Body of pancreas (tissue), 4 donors: Measurements from ENCODE around the gene ABHD8. TPM values are rescaled to one million over a fixed set of nuclear protein-coding genes. Genes with fewer than 3 reads are reported as not detected.

Experiments
- ATAC-seq: fragments of 150-250 bp; one replicate; pipeline ENCODE4 v1.9.1; 2016
- DNase-seq, 4 donors: peaks; one replicate each; pipeline ENCODE4 v3.0.0-alpha.2; 2019
- H3K27ac ChIP-seq, 4 donors: fragments of 200-600 bp; sonication (generic); 1 replicate in 3 of 4; 2 replicates in 1 of 4; pipeline versions ENCODE4 v1.5.1 to v1.6.1; 2016 to 2019; ENCODE audit warnings: mild to moderate bottlenecking in 1 of 4, mixed read lengths in 1 of 4, moderate library complexity in 1 of 4
- H3K27me3 ChIP-seq, 2 donors: fragments of 200-600 bp; sonication (generic); one replicate each; pipeline ENCODE4 v1.6.0; 2016; ENCODE audit warnings: mild to moderate bottlenecking in 1 of 2
- H3K36me3 ChIP-seq, 2 donors: fragments of 200-600 bp; sonication (generic); replicated peaks in 1 of 2; 2 replicates each; pipeline ENCODE4 v1.5.1; 2016; ENCODE audit warnings: low read depth in 2 of 2; ENCODE audit not compliant: insufficient read depth in 1 of 2
- H3K4me1 ChIP-seq: fragments of 200-600 bp; sonication (generic); one replicate; pipeline ENCODE4 v1.6.0; 2016
- H3K4me3 ChIP-seq, 2 donors: fragments of 200-600 bp; sonication (generic); 1 replicate in 1 of 2; 2 replicates in 1 of 2; pipeline ENCODE4 v1.5.1; 2016 to 2019
- H3K9me3 ChIP-seq, 3 donors: fragments of 200-600 bp; sonication (generic); 1 replicate in 2 of 3; 2 replicates in 1 of 3; pipeline ENCODE4 v1.5.1; 2016
- POLR2A ChIP-seq, 3 donors: fragments of 450-650 bp; IDR thresholded peaks; one replicate each; pipeline ENCODE4 v1.6.1; 2016; ENCODE audit warnings: antibody characterized with exemption in 3 of 3, mild to moderate bottlenecking in 2 of 3
- WGBS, 2 donors: methylation state at CpG; one replicate each; pipeline ENCODE4 v1.1.5; 2017; 5-methylcytosine and 5-hydroxymethylcytosine counted together
- intact Hi-C: fragments of 100-400 bp; cut with DNase I; formaldehyde crosslinking; loops from one replicate; pipeline ENCODE4 v1.15.1; 2023
- total RNA-seq, 2 donors: library from RNA; depleted of rRNA; stranded (reverse); fragments of >200 nt; gene quantifications; one replicate each; pipeline ENCODE4 v1.1.0, GENCODE V29; 2016
- TF ChIP-seq, protein P1 (sequence below), 7 experiments: fragments of 450-650 bp in 4 of 7; fragments of 200-600 bp in 3 of 7; sonication (generic) in 3 of 7; IDR thresholded peaks; one replicate each; pipeline ENCODE4 v1.5.1; 2016 to 2019; ENCODE audit warnings: antibody characterized with exemption in 7 of 7

The ABHD8 gene
- total RNA-seq, 2 donors from 2014 or later = 10.2 to 12.2 TPM

DNA sequence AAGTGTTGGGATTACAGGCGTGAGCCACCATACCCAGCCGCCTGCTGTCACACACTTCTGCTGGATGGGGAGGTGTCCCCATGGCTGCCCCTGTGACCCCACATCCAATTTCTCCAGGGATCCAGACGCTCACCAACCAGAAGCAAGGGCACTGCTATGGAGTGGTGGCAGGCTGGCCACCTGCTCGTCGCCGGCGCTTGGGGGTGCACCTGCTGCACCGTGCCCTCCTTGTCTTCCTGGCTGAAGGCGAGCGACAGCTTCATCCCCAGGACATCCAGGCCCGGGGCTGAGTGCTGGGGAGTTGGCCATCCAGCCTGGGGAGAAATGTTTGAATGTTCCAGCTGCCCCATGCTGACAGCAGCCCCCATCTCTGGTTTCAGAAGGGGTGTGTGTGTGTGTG lies 17.0 kb downstream of the ABHD8 start:
- TF ChIP-seq, protein P1, sequence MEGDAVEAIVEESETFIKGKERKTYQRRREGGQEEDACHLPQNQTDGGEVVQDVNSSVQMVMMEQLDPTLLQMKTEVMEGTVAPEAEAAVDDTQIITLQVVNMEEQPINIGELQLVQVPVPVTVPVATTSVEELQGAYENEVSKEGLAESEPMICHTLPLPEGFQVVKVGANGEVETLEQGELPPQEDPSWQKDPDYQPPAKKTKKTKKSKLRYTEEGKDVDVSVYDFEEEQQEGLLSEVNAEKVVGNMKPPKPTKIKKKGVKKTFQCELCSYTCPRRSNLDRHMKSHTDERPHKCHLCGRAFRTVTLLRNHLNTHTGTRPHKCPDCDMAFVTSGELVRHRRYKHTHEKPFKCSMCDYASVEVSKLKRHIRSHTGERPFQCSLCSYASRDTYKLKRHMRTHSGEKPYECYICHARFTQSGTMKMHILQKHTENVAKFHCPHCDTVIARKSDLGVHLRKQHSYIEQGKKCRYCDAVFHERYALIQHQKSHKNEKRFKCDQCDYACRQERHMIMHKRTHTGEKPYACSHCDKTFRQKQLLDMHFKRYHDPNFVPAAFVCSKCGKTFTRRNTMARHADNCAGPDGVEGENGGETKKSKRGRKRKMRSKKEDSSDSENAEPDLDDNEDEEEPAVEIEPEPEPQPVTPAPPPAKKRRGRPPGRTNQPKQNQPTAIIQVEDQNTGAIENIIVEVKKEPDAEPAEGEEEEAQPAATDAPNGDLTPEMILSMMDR (IDR thresholded peaks at IDR 0.05) = no peak
- TF ChIP-seq POLR2A (IDR thresholded peaks at IDR 0.05) = no peak
- ATAC-seq (no peak), DNase-seq (no peak)
- H3K36me3 ChIP-seq = no peaks in the 10 kb centered on the region
- H3K27me3 ChIP-seq = peaks cover 0 to 10% of the 10 kb centered on the region in 2 donors
- WGBS, 2 donors = 78% methylated on average over 11 of the region's 11 CpGs; no CpG with 5 or more reads in 1 of the 2 donors
- no peak overlapping the region for H3K4me3 ChIP-seq
- intact Hi-C loops = no loop called here
- H3K4me1 ChIP-seq = peaks cover 17% of the 10 kb centered on the region
- no peaks in the 10 kb centered on the region for H3K9me3 ChIP-seq
- H3K27ac ChIP-seq = no peak overlapping the region

DNA sequence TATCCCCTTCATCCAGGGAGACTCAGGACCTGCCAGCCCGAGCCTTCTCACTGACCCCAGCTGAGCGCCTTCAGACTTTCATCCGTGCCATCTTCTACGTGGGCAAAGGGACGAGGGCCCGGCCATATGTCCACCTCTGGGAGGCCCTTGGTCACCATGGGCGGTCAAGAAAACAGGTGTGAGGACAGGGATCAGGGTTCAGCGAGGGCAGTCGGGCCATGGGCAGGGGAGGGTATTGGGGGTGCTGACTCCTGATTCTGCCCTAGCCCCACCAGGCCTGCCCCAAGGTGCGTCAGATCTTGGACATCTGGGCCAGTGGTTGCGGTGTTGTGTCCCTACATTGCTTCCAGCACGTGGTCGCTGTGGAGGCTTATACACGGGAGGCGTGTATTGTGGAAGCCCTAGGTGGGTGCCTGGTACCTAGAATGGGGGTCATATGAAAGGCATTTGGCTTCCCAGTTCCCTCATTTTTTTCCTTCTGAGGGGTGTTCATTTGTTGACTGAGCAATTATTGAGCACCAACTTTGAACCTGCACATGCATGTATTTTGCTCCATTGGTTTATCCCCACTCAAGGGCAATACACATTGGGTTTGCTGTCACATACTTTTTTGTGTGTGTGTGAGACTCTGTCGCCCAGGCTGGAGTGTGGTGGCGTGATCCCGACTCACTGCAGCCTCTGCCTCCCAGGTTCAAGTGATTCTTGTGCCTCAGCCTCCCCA lies 17.6 kb downstream of the ABHD8 start:
- Histone ChIP-seq H3K27ac (no peak overlapping the region), H3K9me3 (no peaks in the 10 kb centered on the region), H3K27me3 (peaks cover 0 to 10% of the 10 kb centered on the region in 2 donors), H3K4me3 (no peak overlapping the region), H3K36me3 (no peaks in the 10 kb centered on the region), H3K4me1 (peaks cover 17% of the 10 kb centered on the region)
- no peak for TF ChIP-seq POLR2A (IDR thresholded peaks at IDR 0.05)
- ATAC-seq (no peak), DNase-seq (no peak)
- 82 to 85% methylated on average over 15 to 18 of the region's 18 CpGs for WGBS, 2 donors
- intact Hi-C loops = no loop called here

DNA sequence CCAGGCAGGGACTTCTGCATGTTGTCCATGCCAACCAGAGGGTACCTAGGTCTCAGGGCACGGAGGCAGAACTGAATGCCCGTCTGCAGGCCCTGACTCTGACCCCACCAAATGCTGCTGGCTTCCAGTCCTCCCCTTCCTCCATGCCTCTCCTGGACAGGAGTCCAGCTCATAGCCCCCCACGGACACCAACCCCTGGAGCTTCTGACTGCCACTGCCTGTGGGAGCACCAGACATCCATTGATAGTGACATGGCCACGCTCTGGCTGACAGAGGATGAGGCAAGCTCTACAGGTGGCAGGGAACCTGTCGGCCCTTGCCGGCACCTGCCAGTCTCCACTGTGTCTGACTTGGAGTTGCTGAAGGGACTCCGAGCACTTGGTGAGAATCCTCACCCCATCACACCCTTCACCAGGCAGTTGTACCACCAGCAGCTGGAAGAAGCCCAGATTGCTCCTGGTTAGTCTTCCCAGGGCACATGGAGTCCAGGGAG lies 19.7 kb downstream of the ABHD8 start:
- intact Hi-C loops = loop anchor here (5.0 kb wide), 2 partner anchors 81 to 216 kb away; no protein-coding TSS in a partner anchor
- H3K4me3 ChIP-seq = no peak overlapping the region
- WGBS, 2 donors = 76 to 80% methylated on average over 1 to 7 of the region's 7 CpGs
- no peaks in the 10 kb centered on the region for H3K9me3 ChIP-seq
- DNase-seq = no peak
- peaks cover 17% of the 10 kb centered on the region for H3K4me1 ChIP-seq
- no peak for TF ChIP-seq POLR2A (IDR thresholded peaks at IDR 0.05)
- H3K27ac ChIP-seq = no peak overlapping the region
- peaks cover 0 to 10% of the 10 kb centered on the region in 2 donors for H3K27me3 ChIP-seq
- H3K36me3 ChIP-seq = no peaks in the 10 kb centered on the region
- ATAC-seq = no peak

DNA sequence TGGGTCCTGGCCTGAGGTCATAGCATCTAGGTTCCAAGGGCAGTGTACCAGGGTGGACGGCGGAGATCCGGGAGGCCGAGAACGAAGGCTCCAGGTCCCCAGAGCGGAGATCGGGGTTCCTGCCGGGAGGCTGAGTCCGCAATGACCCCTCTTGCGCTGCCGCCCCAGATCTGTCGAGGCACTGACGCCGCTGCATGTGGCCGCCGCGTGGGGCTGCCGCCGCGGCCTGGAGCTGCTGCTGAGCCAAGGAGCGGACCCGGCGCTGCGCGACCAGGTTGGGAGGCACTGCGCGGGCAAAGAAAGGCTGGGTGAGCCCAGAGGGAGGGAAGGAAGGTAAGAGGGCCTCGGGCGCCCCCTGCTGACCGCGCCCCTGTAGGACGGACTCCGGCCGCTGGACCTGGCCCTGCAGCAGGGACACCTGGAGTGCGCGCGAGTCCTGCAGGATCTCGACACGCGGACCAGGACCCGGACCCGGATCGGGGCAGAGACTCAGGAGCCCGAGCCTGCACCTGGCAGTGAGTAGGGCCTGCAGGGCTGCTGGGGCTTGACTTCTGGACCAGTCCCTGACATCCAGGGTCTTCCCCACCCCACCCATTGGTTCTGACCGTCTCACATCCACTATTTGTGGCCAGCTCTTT lies 20.6 kb downstream of the ABHD8 start:
- Histone ChIP-seq H3K27me3 (peaks cover 0 to 10% of the 10 kb centered on the region in 2 donors), H3K27ac (no peak overlapping the region), H3K4me3 (no peak overlapping the region), H3K4me1 (peaks cover 17% of the 10 kb centered on the region), H3K9me3 (no peaks in the 10 kb centered on the region), H3K36me3 (no peaks in the 10 kb centered on the region)
- ATAC-seq = peak; percentile 99
- DNase-seq = peak; percentile 89 to 93 (median 90)
- WGBS, 2 donors = 3 to 67% methylated on average over 1 to 44 of the region's 45 CpGs
- TF ChIP-seq POLR2A (IDR thresholded peaks at IDR 0.05) = no peak
- TF ChIP-seq, protein P1 (IDR thresholded peaks at IDR 0.05) = peak; percentile 92 to 96 (median 94)
- intact Hi-C loops = loop anchor here (5.0 kb wide), 2 partner anchors 80 to 215 kb away; no protein-coding TSS in a partner anchor

DNA sequence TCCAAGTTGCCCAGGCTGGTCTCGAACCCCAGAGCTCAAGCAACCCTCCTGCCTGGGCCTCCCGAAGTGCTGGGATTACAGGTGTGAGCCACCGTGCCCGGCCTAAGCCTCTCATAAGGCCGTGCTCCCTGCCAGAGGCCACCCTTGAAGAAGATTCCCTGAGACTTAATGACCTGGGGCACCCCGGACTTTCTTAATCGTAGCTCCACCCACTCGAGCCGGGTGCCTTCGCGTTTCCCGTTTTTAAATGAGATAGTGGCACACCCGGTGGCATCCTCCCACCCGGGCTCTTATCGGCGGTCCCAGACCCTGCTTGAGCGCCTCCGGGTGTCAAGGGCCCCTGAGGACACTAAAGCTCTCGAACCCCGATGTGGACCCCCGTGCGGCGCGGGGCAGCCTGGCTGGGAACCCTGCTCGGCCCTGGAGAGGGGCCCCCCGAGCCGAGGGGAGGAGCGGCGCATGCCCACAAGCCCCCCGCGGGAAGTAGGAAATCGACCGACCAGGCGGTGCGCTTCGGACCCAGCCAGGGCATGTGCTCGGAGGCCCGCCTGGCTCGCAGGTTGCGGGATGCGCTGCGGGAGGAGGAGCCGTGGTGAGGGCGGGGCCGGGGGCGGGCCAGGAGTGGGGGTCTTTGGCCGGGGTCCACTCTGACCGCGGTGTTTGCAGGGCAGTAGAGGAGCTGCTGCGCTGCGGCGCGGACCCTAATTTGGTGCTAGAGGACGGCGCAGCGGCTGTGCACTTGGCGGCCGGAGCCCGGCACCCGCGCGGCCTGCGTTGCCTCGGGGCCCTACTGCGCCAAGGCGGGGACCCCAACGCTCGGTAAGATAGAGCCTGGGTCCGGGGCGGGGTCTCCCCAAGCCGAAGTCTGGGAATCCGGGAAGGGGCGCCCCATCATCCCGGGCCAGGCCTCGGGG lies 21.6 kb downstream of the ABHD8 start, which contains the start of gene ANKLE1:
TSS of gene ANKLE1 (plus strand) at position 511 of the 914 bp plus-strand sequence. CDS start at position 531, 20 bp downstream.
- intact Hi-C loops = loop anchor here (5.0 kb wide), 2 partner anchors 79 to 214 kb away; no protein-coding TSS in a partner anchor

More for the DNA sequence above, 21.6 kb downstream of the ABHD8 start, which contains the start of gene ANKLE1:
- ATAC-seq (no peak), DNase-seq (no peak)
- 9 to 17% methylated on average over 25 to 75 of the region's 75 CpGs for WGBS, 2 donors
- Histone ChIP-seq H3K27me3 (peaks cover 0 to 10% of the 10 kb centered on the region in 2 donors), H3K4me1 (peaks cover 17% of the 10 kb centered on the region), H3K36me3 (peaks cover 0 to 3% of the 10 kb centered on the region in 2 donors), H3K27ac (no peak within 1 kb of the TSS), H3K4me3 (no peak within 1 kb of the TSS), H3K9me3 (no peaks in the 10 kb centered on the region)
- no peak for TF ChIP-seq POLR2A (IDR thresholded peaks at IDR 0.05)
- TF ChIP-seq, protein P1 (IDR thresholded peaks at IDR 0.05) = no peak
